Mucosa of rectum (tissue), 2 donors: ENCODE data around the gene SURF1.
"Not testable (repeated sequence)": the region's sequence is repeated elsewhere in the genome, so short reads cannot be mapped to it uniquely, and the experiment has no call there.

Experiments
- H3K27ac ChIP-seq, 2 donors: one replicate each; pipeline ENCODE4 v1.7.0; 2013; ENCODE audit warnings: inconsistent platforms in 2 of 2, low read depth in 2 of 2, low read length in 2 of 2
- H3K27me3 ChIP-seq, 2 donors: one replicate each; pipeline ENCODE4 v1.7.0; 2013; ENCODE audit warnings: low read length in 2 of 2; ENCODE audit not compliant: control insufficient read depth in 2 of 2, insufficient read depth in 2 of 2
- H3K36me3 ChIP-seq, 2 donors: one replicate each; pipeline ENCODE4 v1.7.0; 2013; ENCODE audit warnings: low read length in 2 of 2; ENCODE audit not compliant: control insufficient read depth in 2 of 2, insufficient read depth in 2 of 2
- H3K4me1 ChIP-seq, 2 donors: one replicate each; pipeline ENCODE4 v1.7.0; 2013; ENCODE audit warnings: low read length in 2 of 2, mild to moderate bottlenecking in 1 of 2; ENCODE audit not compliant: control insufficient read depth in 2 of 2, insufficient read depth in 2 of 2
- H3K4me3 ChIP-seq, 2 donors: one replicate each; pipeline ENCODE4 v1.7.0; 2013; ENCODE audit warnings: low read length in 2 of 2
- H3K9ac ChIP-seq, 2 donors: one replicate each; pipeline ENCODE4 v1.7.0; 2013; ENCODE audit warnings: low read length in 2 of 2, low read depth in 1 of 2, mild to moderate bottlenecking in 1 of 2
- H3K9me3 ChIP-seq, 2 donors: one replicate each; pipeline ENCODE4 v1.7.0; 2013; ENCODE audit warnings: low read length in 2 of 2; ENCODE audit not compliant: control insufficient read depth in 2 of 2
- donor health status: healthy.
- donor health status: Normal muscosa, but diverticular disease.

Gene SURF1

GRCh38 chr9:133323991-133324703 is 32.1 kb downstream of the SURF1 start:
- Histone ChIP-seq H3K4me1 (no peaks in the 10 kb centered on the region), H3K9me3 (no peaks in the 10 kb centered on the region), H3K36me3 (no peaks in the 10 kb centered on the region), H3K9ac (no peak overlapping the region), H3K4me3 (no peak overlapping the region), H3K27ac (no peak overlapping the region), H3K27me3 (no peaks in the 10 kb centered on the region)

GRCh38 chr9:133323211-133323610 is 33.1 kb downstream of the SURF1 start:
- Histone ChIP-seq H3K27ac (no peak overlapping the region), H3K27me3 (no peaks in the 10 kb centered on the region), H3K4me3 (no peak overlapping the region), H3K36me3 (no peaks in the 10 kb centered on the region), H3K9me3 (no peaks in the 10 kb centered on the region), H3K4me1 (no peaks in the 10 kb centered on the region), H3K9ac (no peak overlapping the region)

- H3K9ac ChIP-seq: no peak overlapping the region
- no peaks in the 10 kb centered on the region for H3K4me1 ChIP-seq
- no peaks in the 10 kb centered on the region for H3K36me3 ChIP-seq
- no peaks in the 10 kb centered on the region for H3K9me3 ChIP-seq
- no peaks in the 10 kb centered on the region for H3K27me3 ChIP-seq
- no peak overlapping the region for H3K27ac ChIP-seq
- H3K4me3 ChIP-seq: no peak overlapping the region
These were observed 33.6 kb downstream of the SURF1 start for GRCh38 chr9:133322701-133323100.

- Histone ChIP-seq H3K27ac (no peak overlapping the region), H3K4me1 (no peaks in the 10 kb centered on the region), H3K36me3 (no peaks in the 10 kb centered on the region), H3K9ac (no peak overlapping the region), H3K27me3 (no peaks in the 10 kb centered on the region), H3K9me3 (no peaks in the 10 kb centered on the region), H3K4me3 (no peak overlapping the region)
These were observed 34.8 kb downstream of the SURF1 start for GRCh38 chr9:133321411-133321935.

GRCh38 chr9:133320421-133320881 is 35.8 kb downstream of the SURF1 start:
- Histone ChIP-seq H3K27me3 (no peaks in the 10 kb centered on the region), H3K9ac (no peak overlapping the region), H3K4me3 (no peak overlapping the region), H3K27ac (no peak overlapping the region), H3K36me3 (no peaks in the 10 kb centered on the region), H3K4me1 (no peaks in the 10 kb centered on the region), H3K9me3 (no peaks in the 10 kb centered on the region)

GRCh38 chr9:133317551-133317950 is 38.7 kb downstream of the SURF1 start:
- not testable (repeated sequence) for H3K27ac ChIP-seq, H3K36me3 ChIP-seq

GRCh38 chr9:133315997-133316396 is 40.3 kb downstream of the SURF1 start:
- no peak overlapping the region for H3K27ac ChIP-seq
- no peak overlapping the region for H3K9ac ChIP-seq
- no peaks in the 10 kb centered on the region for H3K9me3 ChIP-seq
- H3K4me1 ChIP-seq: no peaks in the 10 kb centered on the region
- no peaks in the 10 kb centered on the region for H3K36me3 ChIP-seq
- H3K27me3 ChIP-seq: no peaks in the 10 kb centered on the region
- no peak overlapping the region for H3K4me3 ChIP-seq

More at GRCh38 chr9:133317551-133317950, 38.7 kb downstream of the SURF1 start:
- not testable (repeated sequence) for H3K4me3 ChIP-seq, H3K27me3 ChIP-seq, H3K9me3 ChIP-seq, H3K9ac ChIP-seq, H3K4me1 ChIP-seq

GRCh38 chr9:133309608-133310007 is 46.7 kb downstream of the SURF1 start:
- H3K4me3 ChIP-seq: no peak overlapping the region
- no peaks in the 10 kb centered on the region for H3K9me3 ChIP-seq
- no peak overlapping the region for H3K9ac ChIP-seq
- H3K27me3 ChIP-seq: no peaks in the 10 kb centered on the region
- H3K36me3 ChIP-seq: no peaks in the 10 kb centered on the region
- H3K27ac ChIP-seq: no peak overlapping the region
- H3K4me1 ChIP-seq: no peaks in the 10 kb centered on the region

GRCh38 chr9:133307301-133307700 is 49.0 kb downstream of the SURF1 start:
- no peaks in the 10 kb centered on the region for H3K27me3 ChIP-seq
- H3K9ac ChIP-seq: no peak overlapping the region
- H3K9me3 ChIP-seq: no peaks in the 10 kb centered on the region
- no peak overlapping the region for H3K4me3 ChIP-seq
- H3K36me3 ChIP-seq: no peaks in the 10 kb centered on the region
- H3K4me1 ChIP-seq: no peaks in the 10 kb centered on the region
- H3K27ac ChIP-seq: no peak overlapping the region

- Histone ChIP-seq H3K27ac (no peak overlapping the region), H3K4me1 (no peaks in the 10 kb centered on the region), H3K27me3 (no peaks in the 10 kb centered on the region), H3K36me3 (no peaks in the 10 kb centered on the region), H3K9me3 (no peaks in the 10 kb centered on the region), H3K4me3 (no peak overlapping the region), H3K9ac (no peak overlapping the region)
These were observed 49.8 kb downstream of the SURF1 start for GRCh38 chr9:133306242-133307204.
